DND-41 (cell line): ENCODE measurements around the gene LAMA2.

Experiments used
- ATAC-seq: fragments of 200-7000 bp; cut with Tn5 transposase; 3 replicates; pipeline ENCODE4 v1.9.1; 2021; ENCODE audit warnings: low read depth; ENCODE audit not compliant: insufficient read depth
- DNase-seq: peaks from one replicate; pipeline ENCODE4 v3.0.0-alpha.2; 2020
- H2AFZ ChIP-seq: 2 replicates; pipeline ENCODE4 v1.6.0; 2012; ENCODE audit warnings: low read depth, low read length
- H3K27ac ChIP-seq: 2 replicates; pipeline ENCODE4 v1.5.1; 2012; ENCODE audit warnings: low read length, inconsistent platforms
- H3K27me3 ChIP-seq: fragments of 200-600 bp; sonication (generic); 2 replicates; pipeline ENCODE4 v1.6.0; 2012; ENCODE audit warnings: low read length, mild to moderate bottlenecking, inconsistent platforms; ENCODE audit not compliant: insufficient read depth, poor library complexity
- H3K36me3 ChIP-seq: 2 replicates; pipeline ENCODE4 v1.5.1; 2012; ENCODE audit warnings: low read length, inconsistent platforms; ENCODE audit not compliant: insufficient read depth
- H3K4me1 ChIP-seq: 2 replicates; pipeline ENCODE4 v1.5.1; 2012; ENCODE audit warnings: mild to moderate bottlenecking, low read length; ENCODE audit not compliant: insufficient read depth
- H3K4me2 ChIP-seq: 2 replicates; pipeline ENCODE4 v1.6.0; 2012; ENCODE audit warnings: mild to moderate bottlenecking, moderate library complexity, low read length, inconsistent platforms; ENCODE audit not compliant: insufficient read depth
- H3K4me3 ChIP-seq, 2 experiments: fragments of 200-600 bp in 1 of 2; shearing (Covaris generic) in 1 of 2; 2 replicates each; pipeline ENCODE4 v1.5.1; 2012 to 2016; ENCODE audit warnings: inconsistent platforms in 2 of 2, low read length in 2 of 2, mild to moderate bottlenecking in 2 of 2, low read depth in 1 of 2, moderate library complexity in 1 of 2
- H3K79me2 ChIP-seq: 2 replicates; pipeline ENCODE4 v1.6.0; 2012; ENCODE audit warnings: low read length, inconsistent platforms; ENCODE audit not compliant: insufficient read depth
- H3K9ac ChIP-seq: 2 replicates; pipeline ENCODE4 v1.6.0; 2012; ENCODE audit warnings: low read depth, mild to moderate bottlenecking, inconsistent platforms, low read length, moderate library complexity
- H3K9me3 ChIP-seq: 2 replicates; pipeline ENCODE4 v1.5.1; 2012; ENCODE audit warnings: low read length, moderate library complexity, mild to moderate bottlenecking, inconsistent platforms; ENCODE audit not compliant: insufficient read depth, severe bottlenecking
- H4K20me1 ChIP-seq: 2 replicates; pipeline ENCODE4 v1.6.0; 2012; ENCODE audit warnings: low read length; ENCODE audit not compliant: insufficient read depth
- EZH2 ChIP-seq: IDR thresholded peaks from 3 replicates; pipeline ENCODE4 v1.6.1; 2012; ENCODE audit warnings: borderline replicate concordance, low read depth, mild to moderate bottlenecking, moderate library complexity, low read length, inconsistent platforms; ENCODE audit not compliant: severe bottlenecking
- TF ChIP-seq, protein P1 (sequence below): IDR thresholded peaks from 2 replicates; pipeline ENCODE4 v1.5.1; 2012; ENCODE audit warnings: borderline replicate concordance, low read length, moderate library complexity, mild to moderate bottlenecking; ENCODE audit not compliant: poor library complexity, severe bottlenecking; ENCODE audit errors: extremely low read depth

The LAMA2 gene

DNA sequence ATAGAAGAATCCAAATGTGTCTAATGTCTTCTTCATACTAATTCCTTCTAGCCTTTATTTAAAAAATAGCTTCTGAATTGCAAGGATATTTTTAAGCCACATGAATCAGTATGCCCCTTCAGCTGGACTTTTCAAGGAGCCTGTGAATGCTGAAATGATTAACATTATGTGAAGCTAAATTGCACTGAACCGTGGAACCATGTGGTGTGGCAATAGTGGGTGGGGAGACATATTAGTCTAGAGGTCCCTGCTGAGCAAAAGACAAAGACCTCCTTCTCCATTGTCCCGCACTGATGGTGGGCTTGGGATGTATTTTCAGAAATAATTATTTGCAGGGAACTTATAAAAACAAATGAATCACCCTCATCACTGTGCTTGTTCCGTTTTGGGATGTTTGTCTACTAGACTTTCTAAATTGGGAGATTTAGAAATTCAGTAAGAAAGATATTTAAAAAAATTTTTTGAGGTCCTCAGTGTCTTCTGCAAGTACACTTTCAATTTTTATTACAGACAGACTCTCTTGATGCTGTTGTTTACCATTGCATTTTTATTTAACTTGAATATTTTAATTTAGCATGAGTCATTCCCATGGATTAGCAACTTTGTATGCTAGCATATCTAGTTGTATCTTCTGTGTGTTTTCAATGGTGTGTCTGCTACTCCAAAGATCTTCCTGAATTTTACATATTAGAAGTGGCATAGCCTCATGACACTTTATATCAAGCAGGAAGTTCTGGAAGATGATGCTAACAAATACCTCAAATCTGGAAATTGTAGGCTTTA lies 238.1 kb downstream of the LAMA2 start:
- H3K27ac ChIP-seq, result no peak overlapping the region
- no peaks in the 10 kb centered on the region for H3K27me3 ChIP-seq
- H3K9ac ChIP-seq, result no peak overlapping the region
- DNase-seq (no peak), ATAC-seq (no peak)
- no peak for TF ChIP-seq EZH2
- TF ChIP-seq, protein P1, sequence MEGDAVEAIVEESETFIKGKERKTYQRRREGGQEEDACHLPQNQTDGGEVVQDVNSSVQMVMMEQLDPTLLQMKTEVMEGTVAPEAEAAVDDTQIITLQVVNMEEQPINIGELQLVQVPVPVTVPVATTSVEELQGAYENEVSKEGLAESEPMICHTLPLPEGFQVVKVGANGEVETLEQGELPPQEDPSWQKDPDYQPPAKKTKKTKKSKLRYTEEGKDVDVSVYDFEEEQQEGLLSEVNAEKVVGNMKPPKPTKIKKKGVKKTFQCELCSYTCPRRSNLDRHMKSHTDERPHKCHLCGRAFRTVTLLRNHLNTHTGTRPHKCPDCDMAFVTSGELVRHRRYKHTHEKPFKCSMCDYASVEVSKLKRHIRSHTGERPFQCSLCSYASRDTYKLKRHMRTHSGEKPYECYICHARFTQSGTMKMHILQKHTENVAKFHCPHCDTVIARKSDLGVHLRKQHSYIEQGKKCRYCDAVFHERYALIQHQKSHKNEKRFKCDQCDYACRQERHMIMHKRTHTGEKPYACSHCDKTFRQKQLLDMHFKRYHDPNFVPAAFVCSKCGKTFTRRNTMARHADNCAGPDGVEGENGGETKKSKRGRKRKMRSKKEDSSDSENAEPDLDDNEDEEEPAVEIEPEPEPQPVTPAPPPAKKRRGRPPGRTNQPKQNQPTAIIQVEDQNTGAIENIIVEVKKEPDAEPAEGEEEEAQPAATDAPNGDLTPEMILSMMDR, result no peak
- no peaks in the 10 kb centered on the region for H3K4me1 ChIP-seq
- H4K20me1 ChIP-seq, result no peaks in the 10 kb centered on the region
- no peak overlapping the region for H3K4me3 ChIP-seq
- H3K9me3 ChIP-seq, result no peaks in the 10 kb centered on the region
- H3K79me2 ChIP-seq, result no peaks in the 10 kb centered on the region
- H3K36me3 ChIP-seq, result no peaks in the 10 kb centered on the region
- no peak overlapping the region for H2AFZ ChIP-seq
- H3K4me2 ChIP-seq, result no peak overlapping the region

DNA sequence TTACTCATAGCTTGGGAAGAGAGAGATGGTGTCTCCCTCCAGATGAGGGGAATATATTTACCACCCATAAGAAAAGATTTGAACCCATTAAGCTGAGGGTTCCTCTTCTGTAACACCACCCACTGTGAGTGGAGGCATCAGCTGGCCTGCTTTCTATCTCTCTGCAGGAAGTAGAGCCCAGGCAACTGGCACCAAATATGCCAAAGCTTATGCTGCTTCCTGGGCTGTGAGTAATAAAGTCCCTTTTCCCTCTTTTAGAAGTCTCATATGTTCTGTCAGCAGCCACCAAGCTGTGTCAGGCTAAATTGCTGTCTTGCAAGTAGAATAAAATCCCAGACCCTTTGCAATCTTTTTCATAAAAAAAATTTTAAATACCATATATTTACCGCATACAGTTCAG lies 241.4 kb downstream of the LAMA2 start:
- TF ChIP-seq, protein P1, result no peak
- no peak for TF ChIP-seq EZH2

DNA sequence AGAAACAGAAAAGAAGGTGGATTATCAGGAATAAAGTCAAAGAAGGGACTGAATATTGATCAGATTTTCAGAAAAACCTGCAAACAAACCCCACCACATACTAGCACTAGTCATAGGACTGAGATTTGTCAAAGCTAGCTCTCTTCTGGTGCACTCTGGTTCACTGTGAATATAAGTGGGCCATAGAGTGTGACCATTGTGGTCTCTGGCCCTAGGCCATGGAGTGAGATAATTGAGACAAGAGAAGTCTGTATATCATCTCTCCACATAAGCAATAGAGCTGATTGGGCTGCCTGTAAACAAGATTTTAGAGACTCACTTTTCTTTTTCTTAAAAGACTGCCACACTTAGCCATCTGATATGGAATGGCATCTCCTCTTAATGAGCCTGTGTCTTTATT lies 247.2 kb downstream of the LAMA2 start:
- H2AFZ ChIP-seq, result no peak overlapping the region
- ATAC-seq, result no peak
- no peaks in the 10 kb centered on the region for H3K27me3 ChIP-seq
- H3K4me2 ChIP-seq, result no peak overlapping the region
- H3K9me3 ChIP-seq, result no peaks in the 10 kb centered on the region
- no peaks in the 10 kb centered on the region for H3K79me2 ChIP-seq
- H3K9ac ChIP-seq, result no peak overlapping the region
- no peaks in the 10 kb centered on the region for H3K36me3 ChIP-seq
- no peak overlapping the region for H3K4me3 ChIP-seq
- DNase-seq, result no peak
- H3K27ac ChIP-seq, result no peak overlapping the region
- H3K4me1 ChIP-seq, result no peaks in the 10 kb centered on the region
- no peaks in the 10 kb centered on the region for H4K20me1 ChIP-seq
- TF ChIP-seq, protein P1, result no peak
- TF ChIP-seq EZH2, result no peak

More for the DNA sequence above, 241.4 kb downstream of the LAMA2 start:
- no peak for DNase-seq
- no peaks in the 10 kb centered on the region for H3K79me2 ChIP-seq
- H3K27me3 ChIP-seq, result no peaks in the 10 kb centered on the region
- H4K20me1 ChIP-seq, result no peaks in the 10 kb centered on the region
- no peak overlapping the region for H3K4me3 ChIP-seq
- ATAC-seq, result no peak
- no peaks in the 10 kb centered on the region for H3K4me1 ChIP-seq
- H3K27ac ChIP-seq, result no peak overlapping the region
- H3K36me3 ChIP-seq, result no peaks in the 10 kb centered on the region
- H3K9me3 ChIP-seq, result no peaks in the 10 kb centered on the region
- H2AFZ ChIP-seq, result no peak overlapping the region
- H3K9ac ChIP-seq, result no peak overlapping the region
- H3K4me2 ChIP-seq, result no peak overlapping the region
